Measurements from ENCODE around the gene NREP.

DNA sequence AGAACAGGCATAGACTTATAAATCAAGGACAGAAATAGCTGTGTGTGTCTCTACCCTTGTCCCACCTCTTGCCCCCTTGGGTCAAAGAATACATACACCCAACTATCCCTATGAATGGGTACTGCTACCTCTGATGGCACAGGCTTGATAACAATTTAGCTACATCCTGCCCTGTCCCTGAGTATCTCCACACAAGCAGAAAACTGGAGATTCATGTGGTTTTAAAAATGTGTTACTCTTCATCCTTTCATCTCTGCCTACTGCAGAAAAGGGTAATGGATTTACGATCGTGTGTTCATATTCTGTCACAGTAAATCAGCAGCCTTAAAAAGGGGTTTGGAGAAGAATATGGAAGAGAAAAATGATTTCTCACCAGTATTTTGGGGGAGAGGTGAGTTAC lies 49.2 kb upstream of the NREP start:
- TF ChIP-seq, protein P1, sequence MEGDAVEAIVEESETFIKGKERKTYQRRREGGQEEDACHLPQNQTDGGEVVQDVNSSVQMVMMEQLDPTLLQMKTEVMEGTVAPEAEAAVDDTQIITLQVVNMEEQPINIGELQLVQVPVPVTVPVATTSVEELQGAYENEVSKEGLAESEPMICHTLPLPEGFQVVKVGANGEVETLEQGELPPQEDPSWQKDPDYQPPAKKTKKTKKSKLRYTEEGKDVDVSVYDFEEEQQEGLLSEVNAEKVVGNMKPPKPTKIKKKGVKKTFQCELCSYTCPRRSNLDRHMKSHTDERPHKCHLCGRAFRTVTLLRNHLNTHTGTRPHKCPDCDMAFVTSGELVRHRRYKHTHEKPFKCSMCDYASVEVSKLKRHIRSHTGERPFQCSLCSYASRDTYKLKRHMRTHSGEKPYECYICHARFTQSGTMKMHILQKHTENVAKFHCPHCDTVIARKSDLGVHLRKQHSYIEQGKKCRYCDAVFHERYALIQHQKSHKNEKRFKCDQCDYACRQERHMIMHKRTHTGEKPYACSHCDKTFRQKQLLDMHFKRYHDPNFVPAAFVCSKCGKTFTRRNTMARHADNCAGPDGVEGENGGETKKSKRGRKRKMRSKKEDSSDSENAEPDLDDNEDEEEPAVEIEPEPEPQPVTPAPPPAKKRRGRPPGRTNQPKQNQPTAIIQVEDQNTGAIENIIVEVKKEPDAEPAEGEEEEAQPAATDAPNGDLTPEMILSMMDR (IDR thresholded peaks at IDR 0.05), result no peak
- TF ChIP-seq POLR2A (IDR thresholded peaks at IDR 0.05), result no peak

Data from Peyer's patch (tissue), 4 donors.